ENCODE measurements around the gene MAP3K15. TPM values are rescaled to one million over a fixed set of nuclear protein-coding genes. Genes with fewer than 3 reads are reported as not detected.

MAP3K15 gene
- total RNA-seq, 4 donors from 2014 or later: not detected

DNA sequence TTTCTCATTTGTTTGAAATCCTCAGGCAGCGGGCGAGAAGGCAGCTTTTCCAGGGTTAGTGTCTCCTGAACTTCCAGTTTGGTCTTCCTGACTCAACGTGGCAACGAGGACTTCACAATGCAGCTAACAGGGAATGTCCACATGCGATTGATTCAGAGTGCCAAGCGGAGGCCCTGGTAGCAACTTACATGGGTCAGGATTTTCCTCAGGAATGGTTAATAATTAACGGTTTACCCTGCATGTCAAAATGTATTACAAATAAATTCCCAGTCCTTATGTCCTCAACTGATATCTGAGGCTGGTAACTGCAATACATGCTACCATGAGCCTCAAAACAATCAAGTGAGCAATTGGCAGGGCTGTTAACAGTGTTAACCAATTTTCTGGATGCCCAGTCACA lies 67.2 kb downstream of the MAP3K15 start:
- no peak for TF ChIP-seq CTCF (IDR thresholded peaks at IDR 0.05; ENCODE audit: low read depth)

GRCh38 chrX:19446397-19446796 lies 68.9 kb downstream of the MAP3K15 start:
- no peak for TF ChIP-seq CTCF (IDR thresholded peaks at IDR 0.05; ENCODE audit: low read depth)

DNA sequence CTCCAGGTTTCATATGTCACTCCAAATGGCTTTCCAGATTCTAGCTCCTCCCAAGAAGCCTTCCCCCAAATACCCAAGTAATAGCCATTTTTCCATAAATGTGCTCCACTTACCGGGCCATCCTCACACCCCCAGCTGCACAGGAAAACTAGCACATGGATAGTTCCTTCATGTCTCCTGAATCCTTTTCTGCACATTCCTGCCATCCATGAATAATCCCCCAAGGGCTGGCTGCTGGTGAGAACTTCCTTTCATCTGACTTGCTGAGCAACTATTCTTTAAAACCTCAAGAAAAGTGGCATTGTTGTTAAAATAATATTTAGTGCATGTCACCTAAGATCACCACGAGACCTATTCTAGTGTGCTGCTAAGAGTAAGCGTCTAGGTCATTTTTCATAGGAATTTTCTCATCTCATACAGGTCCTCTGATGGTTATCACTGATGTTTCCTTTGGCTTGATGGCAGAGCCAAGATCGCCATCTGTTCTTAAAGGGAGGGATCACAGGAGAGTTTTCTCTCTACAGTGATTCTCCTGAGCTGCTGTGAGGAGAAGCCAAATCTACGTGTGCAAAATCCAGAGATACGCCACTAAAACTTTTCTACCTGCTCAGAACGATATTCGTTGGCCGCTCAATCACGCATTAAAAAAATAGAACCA lies 71.3 kb downstream of the MAP3K15 start:
- no peak for TF ChIP-seq CTCF (IDR thresholded peaks at IDR 0.05; ENCODE audit: low read depth)

- TF ChIP-seq CTCF (IDR thresholded peaks at IDR 0.05; ENCODE audit: low read depth): no peak
Measured at GRCh38 chrX:19440713-19441112, 74.6 kb downstream of the MAP3K15 start.

DNA sequence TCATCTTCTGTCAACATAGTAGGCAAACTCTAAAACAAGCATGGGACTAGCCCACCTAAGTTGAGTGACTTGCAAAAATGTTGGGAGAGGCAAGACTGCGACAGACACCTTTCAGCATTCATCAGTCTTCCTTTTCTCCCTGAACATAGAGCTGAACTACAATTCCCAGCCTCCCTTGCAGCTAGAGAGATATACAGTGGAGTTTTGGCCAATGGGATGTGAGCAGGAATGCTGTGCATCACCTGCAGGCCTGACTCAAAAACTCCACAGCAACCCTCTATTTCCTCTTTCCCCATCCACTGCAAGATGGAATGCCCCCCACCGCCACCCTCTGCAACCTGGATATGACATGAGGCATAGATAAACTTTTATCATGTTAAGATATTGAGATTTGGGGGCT lies 105.0 kb downstream of the MAP3K15 start:
- no peak for TF ChIP-seq CTCF (IDR thresholded peaks at IDR 0.05; ENCODE audit: low read depth)

DNA sequence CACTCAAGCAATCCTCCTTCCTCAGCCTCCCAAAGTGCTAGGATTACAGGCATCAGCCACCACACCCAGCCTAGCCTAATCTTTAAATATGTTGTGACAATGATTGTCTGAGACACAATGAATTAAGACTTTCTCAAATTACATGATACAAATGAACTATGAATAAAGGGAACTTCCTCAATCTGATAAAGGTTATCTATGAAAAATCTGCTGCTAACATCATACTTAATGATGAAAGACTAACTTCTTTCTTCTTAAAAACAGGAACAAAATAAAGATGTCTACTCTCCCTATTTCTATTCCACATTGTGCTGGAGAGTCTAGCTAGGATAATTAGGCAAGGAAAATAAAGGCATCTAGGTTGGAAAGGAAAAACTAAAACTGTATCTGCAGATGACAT lies 111.6 kb downstream of the MAP3K15 start:
- no peak for TF ChIP-seq CTCF (IDR thresholded peaks at IDR 0.05; ENCODE audit: low read depth)

DNA sequence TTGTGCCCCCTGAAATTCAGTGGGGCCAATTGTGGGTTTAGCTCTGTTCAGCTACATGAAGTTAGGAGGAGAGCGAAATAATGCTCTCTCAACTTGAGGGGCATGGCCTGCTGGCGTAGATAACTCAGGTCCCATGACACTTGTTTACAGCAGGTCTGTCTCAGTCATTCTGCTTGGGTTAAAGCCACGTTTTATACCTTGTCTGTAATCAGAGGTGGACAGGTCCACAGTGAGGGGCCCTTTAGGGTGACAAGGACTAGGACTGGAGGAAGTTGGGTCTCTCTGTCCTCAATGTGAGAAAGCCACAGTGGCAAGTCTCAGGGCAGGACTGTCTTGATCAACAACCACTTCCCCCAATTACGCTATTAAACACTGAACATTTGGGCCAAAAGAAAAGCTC lies 122.6 kb downstream of the MAP3K15 start:
- TF ChIP-seq CTCF (IDR thresholded peaks at IDR 0.05; ENCODE audit: low read depth): no peak
